ENCODE data around the gene ZBTB48.
"Not testable (repeated sequence)": the region's sequence is repeated elsewhere in the genome, so short reads cannot be mapped to it uniquely, and the experiment has no call there.

Gene ZBTB48

GRCh38 chr1:6579374-6580118 is at the start of gene ZBTB48:
TSS of gene ZBTB48 (plus strand) at chr1:6579994. CDS start at chr1:6580610, 616 bp downstream.
- peak; percentile 99 for DNase-seq (ENCODE audit: low spot score)

- DNase-seq (ENCODE audit: low spot score) = no peak
These were observed 49.2 kb upstream of the ZBTB48 start for GRCh38 chr1:6530504-6531160.

- DNase-seq (ENCODE audit: low spot score) = no peak
These were observed 47.8 kb upstream of the ZBTB48 start for GRCh38 chr1:6531996-6532395.

- DNase-seq (ENCODE audit: low spot score) = no peak
These were observed 45.5 kb upstream of the ZBTB48 start for GRCh38 chr1:6534248-6534822.

GRCh38 chr1:6535214-6535613 is 44.6 kb upstream of the ZBTB48 start:
- DNase-seq (ENCODE audit: low spot score) = no peak

GRCh38 chr1:6536291-6536690 is 43.5 kb upstream of the ZBTB48 start:
- DNase-seq (ENCODE audit: low spot score) = no peak

- no peak for DNase-seq (ENCODE audit: low spot score)
These were observed 40.8 kb upstream of the ZBTB48 start for GRCh38 chr1:6538956-6539355.

- no peak for DNase-seq (ENCODE audit: low spot score)
These were observed 35.0 kb upstream of the ZBTB48 start for GRCh38 chr1:6544831-6545230.

- no peak for DNase-seq (ENCODE audit: low spot score)
These were observed 34.3 kb upstream of the ZBTB48 start for GRCh38 chr1:6545276-6546112.

GRCh38 chr1:6546326-6546725 is 33.5 kb upstream of the ZBTB48 start:
- DNase-seq (ENCODE audit: low spot score) = no peak

- DNase-seq (ENCODE audit: low spot score) = no peak
These were observed 32.5 kb upstream of the ZBTB48 start for GRCh38 chr1:6547301-6547700.

GRCh38 chr1:6554031-6554906 is 25.5 kb upstream of the ZBTB48 start, which contains the start of gene NOL9:
TSS of gene NOL9 (minus strand) at chr1:6554513. CDS start at chr1:6554502, 11 bp downstream.
- DNase-seq (ENCODE audit: low spot score) = peak; percentile 96

- DNase-seq (ENCODE audit: low spot score) = no peak
These were observed 24.7 kb upstream of the ZBTB48 start, which contains the start of gene TAS1R1 for GRCh38 chr1:6554907-6555778. TSS of gene TAS1R1 (plus strand) at chr1:6555307. CDS start at chr1:6555374, 67 bp downstream.

- no peak for DNase-seq (ENCODE audit: low spot score)
These were observed 22.2 kb upstream of the ZBTB48 start for GRCh38 chr1:6557597-6557996.

- not testable (repeated sequence) for DNase-seq (ENCODE audit: low spot score)
These were observed 20.6 kb upstream of the ZBTB48 start for GRCh38 chr1:6559161-6559560.

GRCh38 chr1:6560267-6560666 is 19.5 kb upstream of the ZBTB48 start:
- no peak for DNase-seq (ENCODE audit: low spot score)

- DNase-seq (ENCODE audit: low spot score) = no peak
These were observed 10.8 kb upstream of the ZBTB48 start for GRCh38 chr1:6569033-6569432.

GRCh38 chr1:6570100-6570499 is 9.7 kb upstream of the ZBTB48 start:
- DNase-seq (ENCODE audit: low spot score) = no peak

GRCh38 chr1:6570987-6571386 is 8.8 kb upstream of the ZBTB48 start:
- no peak for DNase-seq (ENCODE audit: low spot score)

All from ecto neural progenitor cell (in vitro differentiated cells).